Duodenal mucosa (tissue), 2 donors: ENCODE data around the gene HECTD4.
A peak's percentile ranks its signal among the peaks of the same experiment; 100 is the strongest.

Experiments
- H3K27ac ChIP-seq: one replicate; pipeline ENCODE4 v1.7.0; 2013; ENCODE audit warnings: low read depth, low read length
- H3K27me3 ChIP-seq, 2 donors: one replicate each; pipeline ENCODE4 v1.7.0; 2013; ENCODE audit warnings: low read length in 2 of 2, control low read depth in 1 of 2; ENCODE audit not compliant: insufficient read depth in 2 of 2, control insufficient read depth in 1 of 2
- H3K36me3 ChIP-seq, 2 donors: one replicate each; pipeline ENCODE4 v1.7.0; 2013; ENCODE audit warnings: low read length in 2 of 2, control low read depth in 1 of 2; ENCODE audit not compliant: insufficient read depth in 2 of 2, control insufficient read depth in 1 of 2
- H3K4me1 ChIP-seq, 2 donors: one replicate each; pipeline ENCODE4 v1.7.0; 2013; ENCODE audit warnings: low read length in 2 of 2, control low read depth in 1 of 2; ENCODE audit not compliant: insufficient read depth in 2 of 2, control insufficient read depth in 1 of 2
- H3K4me3 ChIP-seq, 2 donors: one replicate each; pipeline ENCODE4 v1.7.0; 2013; ENCODE audit warnings: low read length in 2 of 2, low read depth in 1 of 2
- H3K9ac ChIP-seq, 2 donors: one replicate each; pipeline ENCODE4 v1.7.0; 2013; ENCODE audit warnings: low read length in 2 of 2, low read depth in 1 of 2
- H3K9me3 ChIP-seq, 2 donors: one replicate each; pipeline ENCODE4 v1.7.0; 2013; ENCODE audit warnings: low read length in 2 of 2, control low read depth in 1 of 2; ENCODE audit not compliant: control insufficient read depth in 1 of 2

HECTD4 gene

GRCh38 chr12:112381883-112382796 lies at the start of gene HECTD4:
HECTD4 (minus strand) TSS chr12:112382431; CDS start chr12:112382128, 303 bp downstream.
- Histone ChIP-seq H3K27me3 (no peaks in the 10 kb centered on the region), H3K4me3 (peak within 1 kb of the TSS; percentile 79 to 94), H3K27ac (peak within 1 kb of the TSS; percentile 58), H3K9me3 (no peaks in the 10 kb centered on the region), H3K36me3 (no peaks in the 10 kb centered on the region), H3K9ac (peak within 1 kb of the TSS; percentile 70 to 79), H3K4me1 (peaks cover 11 to 18% of the 10 kb centered on the region in 2 donors)

GRCh38 chr12:112431965-112432364 lies 49.7 kb upstream of the HECTD4 start:
- Histone ChIP-seq H3K4me3 (no peak overlapping the region), H3K27ac (no peak overlapping the region), H3K9me3 (no peaks in the 10 kb centered on the region), H3K36me3 (no peaks in the 10 kb centered on the region), H3K9ac (no peak overlapping the region), H3K4me1 (no peaks in the 10 kb centered on the region), H3K27me3 (no peaks in the 10 kb centered on the region)

GRCh38 chr12:112430929-112431328 lies 48.7 kb upstream of the HECTD4 start:
- no peak overlapping the region for H3K9ac ChIP-seq
- H3K4me3 ChIP-seq = no peak overlapping the region
- H3K4me1 ChIP-seq = no peaks in the 10 kb centered on the region
- no peaks in the 10 kb centered on the region for H3K27me3 ChIP-seq
- no peaks in the 10 kb centered on the region for H3K36me3 ChIP-seq
- no peak overlapping the region for H3K27ac ChIP-seq
- H3K9me3 ChIP-seq = no peaks in the 10 kb centered on the region

GRCh38 chr12:112427760-112428159 lies 45.5 kb upstream of the HECTD4 start:
- H3K9ac ChIP-seq = no peak overlapping the region
- H3K27ac ChIP-seq = no peak overlapping the region
- no peaks in the 10 kb centered on the region for H3K9me3 ChIP-seq
- no peaks in the 10 kb centered on the region for H3K27me3 ChIP-seq
- H3K36me3 ChIP-seq = no peaks in the 10 kb centered on the region
- no peaks in the 10 kb centered on the region for H3K4me1 ChIP-seq
- no peak overlapping the region for H3K4me3 ChIP-seq

GRCh38 chr12:112425582-112426382 lies 43.6 kb upstream of the HECTD4 start:
- no peaks in the 10 kb centered on the region for H3K4me1 ChIP-seq
- no peaks in the 10 kb centered on the region for H3K9me3 ChIP-seq
- no peaks in the 10 kb centered on the region for H3K27me3 ChIP-seq
- H3K4me3 ChIP-seq = no peak overlapping the region
- H3K36me3 ChIP-seq = no peaks in the 10 kb centered on the region
- H3K9ac ChIP-seq = no peak overlapping the region
- no peak overlapping the region for H3K27ac ChIP-seq

GRCh38 chr12:112424126-112424525 lies 41.9 kb upstream of the HECTD4 start:
- H3K4me1 ChIP-seq = peaks cover 9 to 11% of the 10 kb centered on the region in 2 donors
- H3K9ac ChIP-seq = no peak overlapping the region
- no peak overlapping the region for H3K27ac ChIP-seq

GRCh38 chr12:112422531-112422930 lies 40.3 kb upstream of the HECTD4 start:
- no peaks in the 10 kb centered on the region for H3K36me3 ChIP-seq
- no peaks in the 10 kb centered on the region for H3K27me3 ChIP-seq
- H3K27ac ChIP-seq = no peak overlapping the region
- no peak overlapping the region for H3K4me3 ChIP-seq
- no peak overlapping the region for H3K9ac ChIP-seq
- H3K4me1 ChIP-seq = peaks cover 9 to 11% of the 10 kb centered on the region in 2 donors
- no peaks in the 10 kb centered on the region for H3K9me3 ChIP-seq

More at GRCh38 chr12:112424126-112424525, 41.9 kb upstream of the HECTD4 start:
- Histone ChIP-seq H3K27me3 (no peaks in the 10 kb centered on the region), H3K4me3 (no peak overlapping the region), H3K36me3 (no peaks in the 10 kb centered on the region), H3K9me3 (no peaks in the 10 kb centered on the region)

- no peaks in the 10 kb centered on the region for H3K36me3 ChIP-seq
- H3K4me3 ChIP-seq = no peak overlapping the region
- H3K9ac ChIP-seq = peak overlapping the region in 1 of 2 donors; percentile 9
- no peaks in the 10 kb centered on the region for H3K9me3 ChIP-seq
- peaks cover 9 to 11% of the 10 kb centered on the region in 2 donors for H3K4me1 ChIP-seq
- no peak overlapping the region for H3K27ac ChIP-seq
- H3K27me3 ChIP-seq = no peaks in the 10 kb centered on the region
These were observed 39.1 kb upstream of the HECTD4 start for GRCh38 chr12:112421363-112421762.

- Histone ChIP-seq H3K4me3 (no peak overlapping the region), H3K36me3 (no peaks in the 10 kb centered on the region), H3K4me1 (peaks cover 9 to 11% of the 10 kb centered on the region in 2 donors), H3K27ac (no peak overlapping the region), H3K9me3 (no peaks in the 10 kb centered on the region), H3K27me3 (no peaks in the 10 kb centered on the region), H3K9ac (peak overlapping the region in 1 of 2 donors; percentile 9)
These were observed 38.5 kb upstream of the HECTD4 start for GRCh38 chr12:112420740-112421139.
